ENCODE results near the gene CAPSL. TPM values are rescaled to one million over a fixed set of nuclear protein-coding genes. Genes with fewer than 3 reads are reported as not detected.
"Not testable (repeated sequence)": the region's sequence is repeated elsewhere in the genome, so short reads cannot be mapped to it uniquely, and the experiment has no call there.

Gene CAPSL
- not detected for total RNA-seq

GRCh38 chr5:35938568-35939227 lies at the start of gene CAPSL:
Gene CAPSL (minus strand): TSS chr5:35938622. CDS start chr5:35921120, 17,502 bp downstream.
- Histone ChIP-seq H3K27me3 (ENCODE audit: insufficient read depth, low read length) (no peaks in the 10 kb centered on the region), H3K4me1 (ENCODE audit: insufficient read depth, low read length) (no peaks in the 10 kb centered on the region), H3K9me3 (ENCODE audit: low read depth, low read length) (no peaks in the 10 kb centered on the region), H3K4me3 (ENCODE audit: low read length) (no peak within 1 kb of the TSS)

DNA sequence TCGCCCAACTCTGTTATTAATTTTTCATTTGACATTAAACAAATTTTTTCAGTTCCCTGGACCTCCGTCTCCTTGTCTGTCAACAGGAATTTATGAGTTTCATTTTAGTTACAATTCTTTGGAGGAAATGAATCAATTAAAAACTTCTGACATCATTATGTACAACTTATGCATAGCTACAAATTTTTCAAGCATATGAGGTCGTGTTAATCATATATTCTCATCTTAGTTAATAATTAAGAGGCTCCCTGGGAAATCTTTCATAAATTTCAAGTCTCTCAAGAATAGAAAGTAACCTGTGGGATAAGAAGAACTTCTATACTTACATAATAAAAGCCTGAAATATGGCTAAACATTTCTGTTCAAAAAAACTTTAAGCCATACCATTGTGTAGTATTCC lies 49.4 kb upstream of the CAPSL start:
- Histone ChIP-seq H3K4me3 (ENCODE audit: low read length) (no peak overlapping the region), H3K4me1 (ENCODE audit: insufficient read depth, low read length) (no peaks in the 10 kb centered on the region), H3K27me3 (ENCODE audit: insufficient read depth, low read length) (peaks cover 3% of the 10 kb centered on the region), H3K9me3 (ENCODE audit: low read depth, low read length) (no peaks in the 10 kb centered on the region)

GRCh38 chr5:35979715-35980114 lies 41.3 kb upstream of the CAPSL start:
- Histone ChIP-seq H3K4me1 (ENCODE audit: insufficient read depth, low read length) (no peaks in the 10 kb centered on the region), H3K9me3 (ENCODE audit: low read depth, low read length) (no peaks in the 10 kb centered on the region), H3K4me3 (ENCODE audit: low read length) (no peak overlapping the region), H3K27me3 (ENCODE audit: insufficient read depth, low read length) (no peaks in the 10 kb centered on the region)

DNA sequence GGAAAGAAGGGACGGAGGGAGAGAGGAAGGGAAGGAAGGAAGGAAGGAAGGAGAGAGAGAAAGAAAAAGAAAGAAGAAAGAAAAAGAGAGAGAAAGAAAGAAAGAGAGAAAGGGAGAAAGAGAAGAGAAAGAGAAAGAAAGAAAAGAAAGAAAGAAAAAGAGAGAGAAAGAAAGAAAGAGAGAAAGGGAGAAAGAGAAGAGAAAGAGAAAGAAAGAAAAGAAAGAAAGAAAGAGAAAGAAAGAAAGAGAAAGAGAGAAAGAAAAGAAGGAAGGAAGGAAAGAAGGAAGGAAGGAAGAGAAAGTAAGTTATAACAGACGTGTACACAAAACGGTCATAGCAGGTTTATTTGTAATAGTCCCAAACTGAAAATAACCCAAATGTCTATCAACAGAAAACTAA lies 38.4 kb upstream of the CAPSL start:
- H3K27me3 ChIP-seq (ENCODE audit: insufficient read depth, low read length); H3K9me3 ChIP-seq (ENCODE audit: low read depth, low read length); H3K4me1 ChIP-seq (ENCODE audit: insufficient read depth, low read length); H3K4me3 ChIP-seq (ENCODE audit: low read length): not testable (repeated sequence)

GRCh38 chr5:35974570-35974969 lies 36.1 kb upstream of the CAPSL start:
- no peak overlapping the region for H3K4me3 ChIP-seq (ENCODE audit: low read length)
- H3K4me1 ChIP-seq (ENCODE audit: insufficient read depth, low read length), result no peaks in the 10 kb centered on the region
- H3K27me3 ChIP-seq (ENCODE audit: insufficient read depth, low read length), result no peaks in the 10 kb centered on the region
- H3K9me3 ChIP-seq (ENCODE audit: low read depth, low read length), result no peaks in the 10 kb centered on the region

DNA sequence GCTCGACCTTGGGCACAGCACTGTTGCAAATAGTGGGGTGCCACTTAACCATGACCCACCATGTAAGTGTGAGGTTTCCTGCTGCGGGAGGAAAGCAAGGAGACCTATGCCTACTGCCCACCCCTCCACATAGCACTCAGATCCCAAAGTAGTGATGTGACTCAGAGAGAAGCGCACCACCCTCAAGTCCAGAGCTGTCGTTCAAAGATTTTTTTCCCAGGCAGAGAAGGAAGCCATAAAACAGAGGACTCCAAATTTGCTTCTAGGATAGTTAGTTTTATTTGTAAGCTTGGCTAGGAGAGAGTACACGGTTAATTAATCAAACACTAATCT lies 33.4 kb upstream of the CAPSL start:
- Histone ChIP-seq H3K27me3 (ENCODE audit: insufficient read depth, low read length) (peaks cover 3% of the 10 kb centered on the region), H3K4me3 (ENCODE audit: low read length) (no peak overlapping the region), H3K9me3 (ENCODE audit: low read depth, low read length) (no peaks in the 10 kb centered on the region), H3K4me1 (ENCODE audit: insufficient read depth, low read length) (no peaks in the 10 kb centered on the region)

- H3K4me3 ChIP-seq (ENCODE audit: low read length), result no peak overlapping the region
- no peaks in the 10 kb centered on the region for H3K9me3 ChIP-seq (ENCODE audit: low read depth, low read length)
- H3K27me3 ChIP-seq (ENCODE audit: insufficient read depth, low read length), result peaks cover 3% of the 10 kb centered on the region
- H3K4me1 ChIP-seq (ENCODE audit: insufficient read depth, low read length), result no peaks in the 10 kb centered on the region
These were observed 32.9 kb upstream of the CAPSL start for GRCh38 chr5:35971186-35971877.

GRCh38 chr5:35963381-35963843 lies 25.0 kb upstream of the CAPSL start:
- no peaks in the 10 kb centered on the region for H3K4me1 ChIP-seq (ENCODE audit: insufficient read depth, low read length)
- H3K9me3 ChIP-seq (ENCODE audit: low read depth, low read length), result no peaks in the 10 kb centered on the region
- no peak overlapping the region for H3K4me3 ChIP-seq (ENCODE audit: low read length)
- no peaks in the 10 kb centered on the region for H3K27me3 ChIP-seq (ENCODE audit: insufficient read depth, low read length)

- H3K4me3 ChIP-seq (ENCODE audit: low read length), result no peak overlapping the region
- H3K4me1 ChIP-seq (ENCODE audit: insufficient read depth, low read length), result no peaks in the 10 kb centered on the region
- no peaks in the 10 kb centered on the region for H3K9me3 ChIP-seq (ENCODE audit: low read depth, low read length)
- H3K27me3 ChIP-seq (ENCODE audit: insufficient read depth, low read length), result no peaks in the 10 kb centered on the region
These were observed 21.9 kb upstream of the CAPSL start for GRCh38 chr5:35960328-35960727.

DNA sequence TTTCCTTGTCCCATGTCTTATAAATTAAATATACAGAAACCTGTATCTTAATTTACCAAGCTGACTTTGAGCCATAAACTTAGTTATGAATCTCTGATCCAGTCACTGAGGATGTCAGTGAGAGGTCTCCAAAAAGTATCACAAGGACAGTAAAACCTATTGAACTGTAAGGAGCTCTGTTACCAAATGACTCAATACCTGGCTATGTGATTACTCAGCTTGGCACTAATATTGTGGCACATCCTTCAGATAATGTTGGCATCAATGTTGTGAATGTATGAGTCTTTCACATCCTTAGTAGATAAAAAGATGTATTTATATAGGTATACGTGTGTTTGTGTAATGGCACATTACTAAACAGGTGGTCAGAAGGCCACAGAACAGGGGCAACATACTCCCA lies 18.0 kb upstream of the CAPSL start:
- Histone ChIP-seq H3K27me3 (ENCODE audit: insufficient read depth, low read length) (no peaks in the 10 kb centered on the region), H3K9me3 (ENCODE audit: low read depth, low read length) (no peaks in the 10 kb centered on the region), H3K4me1 (ENCODE audit: insufficient read depth, low read length) (no peaks in the 10 kb centered on the region), H3K4me3 (ENCODE audit: low read length) (no peak overlapping the region)

GRCh38 chr5:35954175-35954574 lies 15.8 kb upstream of the CAPSL start:
- Histone ChIP-seq H3K4me1 (ENCODE audit: insufficient read depth, low read length) (no peaks in the 10 kb centered on the region), H3K9me3 (ENCODE audit: low read depth, low read length) (no peaks in the 10 kb centered on the region), H3K27me3 (ENCODE audit: insufficient read depth, low read length) (no peaks in the 10 kb centered on the region), H3K4me3 (ENCODE audit: low read length) (no peak overlapping the region)

- Histone ChIP-seq H3K4me3 (ENCODE audit: low read length) (no peak overlapping the region), H3K4me1 (ENCODE audit: insufficient read depth, low read length) (no peaks in the 10 kb centered on the region), H3K9me3 (ENCODE audit: low read depth, low read length) (no peaks in the 10 kb centered on the region), H3K27me3 (ENCODE audit: insufficient read depth, low read length) (no peaks in the 10 kb centered on the region)
These were observed 8.7 kb upstream of the CAPSL start for GRCh38 chr5:35947085-35947484.

- no peak overlapping the region for H3K4me3 ChIP-seq (ENCODE audit: low read length)
- H3K9me3 ChIP-seq (ENCODE audit: low read depth, low read length), result no peaks in the 10 kb centered on the region
- H3K27me3 ChIP-seq (ENCODE audit: insufficient read depth, low read length), result no peaks in the 10 kb centered on the region
- no peaks in the 10 kb centered on the region for H3K4me1 ChIP-seq (ENCODE audit: insufficient read depth, low read length)
These were observed 1.2 kb upstream of the CAPSL start for GRCh38 chr5:35939639-35940038.

- Histone ChIP-seq H3K4me1 (ENCODE audit: insufficient read depth, low read length) (peaks cover 8% of the 10 kb centered on the region), H3K4me3 (ENCODE audit: low read length) (no peak overlapping the region), H3K27me3 (ENCODE audit: insufficient read depth, low read length) (peaks cover 3% of the 10 kb centered on the region), H3K9me3 (ENCODE audit: low read depth, low read length) (no peaks in the 10 kb centered on the region)
These were observed 11.9 kb downstream of the CAPSL start for GRCh38 chr5:35926389-35927051.

DNA sequence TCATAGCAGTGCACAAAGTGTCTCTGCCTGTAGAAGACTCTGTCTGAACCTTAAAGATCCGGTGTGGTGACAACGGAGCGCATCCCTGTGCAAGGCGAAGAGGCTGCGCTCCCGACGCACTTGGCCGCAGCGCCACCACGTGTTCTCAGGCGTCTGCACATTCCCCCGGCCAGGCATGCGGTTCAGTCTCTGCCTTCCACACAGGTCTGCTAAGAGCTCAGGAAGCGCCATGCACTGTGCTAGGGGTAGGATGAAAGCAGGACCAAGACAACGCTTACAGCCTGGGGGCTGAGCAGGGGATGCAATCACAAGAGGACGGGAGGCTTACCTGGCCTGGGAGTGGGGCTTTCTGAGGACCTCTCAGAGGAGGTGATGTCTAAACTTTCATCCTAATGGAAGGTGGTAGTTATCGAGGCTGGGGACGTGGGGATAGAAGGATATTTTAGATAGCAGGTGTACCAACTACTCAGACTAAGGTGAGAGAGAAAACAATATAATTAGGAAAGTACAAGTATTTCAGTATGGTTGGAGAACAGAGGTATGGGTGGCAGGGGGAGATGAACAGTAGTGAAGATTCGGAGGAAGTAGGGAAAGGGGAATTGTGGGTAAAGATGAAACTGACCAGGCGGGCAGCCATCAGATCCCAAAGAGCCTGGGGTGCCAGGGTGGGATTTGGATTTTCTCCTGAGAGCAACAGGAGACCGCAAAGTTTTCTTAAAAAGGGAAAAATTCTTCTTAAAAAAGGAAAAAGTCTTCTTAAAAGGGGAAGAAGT lies 13.3 kb downstream of the CAPSL start:
- Histone ChIP-seq H3K27me3 (ENCODE audit: insufficient read depth, low read length) (peaks cover 3% of the 10 kb centered on the region), H3K9me3 (ENCODE audit: low read depth, low read length) (no peaks in the 10 kb centered on the region), H3K4me1 (ENCODE audit: insufficient read depth, low read length) (peaks cover 8% of the 10 kb centered on the region), H3K4me3 (ENCODE audit: low read length) (no peak overlapping the region)
